Esophagus mucosa (tissue), 1 donor: ENCODE data around the gene TFDP2. TPM values are rescaled to one million over a fixed set of nuclear protein-coding genes. Genes with fewer than 3 reads are reported as not detected.
A peak's percentile ranks its signal among the peaks of the same experiment; 100 is the strongest.
"Not testable (repeated sequence)": the region's sequence is repeated elsewhere in the genome, so short reads cannot be mapped to it uniquely, and the experiment has no call there.

Source experiments
- ATAC-seq: fragments of 200-7000 bp; cut with Tn5 transposase; one replicate; pipeline ENCODE4 v1.9.1; 2020
- total RNA-seq: library from RNA; stranded (reverse); gene quantifications from one replicate; pipeline ENCODE4 v1.2.4, GENCODE V29; 2023
- donor health status: DM: yes; HTN: yes; CAD: no.

The TFDP2 gene
- total RNA-seq, 1 donor from 2014 or later, result 20.8 TPM

DNA sequence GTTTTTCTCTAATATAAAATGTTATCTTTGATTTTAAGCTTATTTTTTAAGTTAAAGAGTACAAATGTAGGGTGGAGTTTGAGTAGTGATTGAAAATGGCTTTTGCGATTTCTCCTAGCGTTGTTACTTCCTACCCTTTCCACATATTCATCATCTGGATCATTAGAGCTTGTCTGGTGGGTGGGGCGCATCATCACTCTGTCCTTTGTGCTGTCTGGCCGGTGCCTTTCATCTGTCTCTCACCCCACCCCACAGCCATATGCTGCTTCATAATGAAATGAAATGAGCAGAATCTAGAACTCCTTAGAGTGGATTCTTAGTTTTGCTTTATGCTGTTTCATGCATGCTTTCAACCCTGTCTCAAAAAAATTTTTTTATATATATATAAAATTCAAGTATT lies 228.6 kb downstream of the TFDP2 start:
- no peak for ATAC-seq

DNA sequence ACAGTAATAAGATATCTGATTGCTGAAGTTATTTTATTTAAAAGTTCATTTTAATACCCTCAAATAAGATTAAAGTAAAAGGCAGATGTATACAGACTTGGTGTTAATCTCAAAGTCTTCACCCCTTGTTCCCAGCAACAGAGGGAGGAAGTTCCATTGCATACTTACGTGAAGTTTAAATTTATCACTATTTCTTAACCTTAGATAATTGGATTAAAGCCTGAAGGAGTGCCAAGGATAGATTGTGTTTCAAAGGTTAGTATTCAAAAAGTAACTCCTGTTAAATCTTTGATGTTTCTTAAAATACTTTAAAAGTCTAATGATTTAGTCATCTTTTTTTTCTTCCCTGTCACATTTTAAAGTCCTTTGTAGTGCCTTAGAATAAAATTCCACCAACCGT lies 233.6 kb downstream of the TFDP2 start:
- no peak for ATAC-seq

- no peak for ATAC-seq
Measured at GRCh38 chr3:141915016-141915415, 234.3 kb downstream of the TFDP2 start.

- ATAC-seq, result no peak
Measured at GRCh38 chr3:141914311-141914710, 235.0 kb downstream of the TFDP2 start.

DNA sequence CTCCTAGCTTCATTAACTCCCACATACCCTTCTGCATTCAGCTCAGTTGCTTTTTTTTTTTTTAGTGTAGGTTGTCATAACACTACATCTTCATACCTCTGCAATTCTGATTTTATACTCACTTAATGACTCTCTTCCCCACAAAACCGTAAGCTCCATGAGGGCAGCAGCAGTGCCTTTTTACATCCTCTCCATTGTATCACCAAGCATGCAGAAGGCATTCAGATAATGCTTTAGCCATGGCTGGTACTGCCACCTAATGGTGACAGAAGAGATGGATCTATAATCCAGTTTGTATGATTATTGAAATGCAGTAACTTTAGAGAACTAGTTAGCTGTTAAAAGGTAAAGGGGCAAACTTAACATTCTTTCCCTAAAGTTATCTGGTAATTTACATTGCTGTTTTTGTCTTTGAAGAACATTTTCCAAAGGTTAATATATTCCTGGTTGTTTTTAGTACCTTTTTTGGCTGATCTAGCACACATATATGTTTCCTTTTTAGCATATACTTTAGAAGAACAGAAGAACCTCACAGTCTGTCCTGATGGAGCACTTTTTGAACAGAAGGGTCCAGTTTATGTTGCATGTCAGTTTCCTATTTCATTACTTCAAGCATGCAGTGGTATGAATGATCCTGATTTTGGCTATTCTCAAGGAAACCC lies 236.1 kb downstream of the TFDP2 start:
- ATAC-seq, result peak; percentile 84

GRCh38 chr3:141909986-141910385 lies 239.4 kb downstream of the TFDP2 start:
- not testable (repeated sequence) for ATAC-seq

- no peak for ATAC-seq
Measured at GRCh38 chr3:141909408-141909807, 239.9 kb downstream of the TFDP2 start.

GRCh38 chr3:141905129-141905528 lies 244.2 kb downstream of the TFDP2 start:
- ATAC-seq, result no peak

DNA sequence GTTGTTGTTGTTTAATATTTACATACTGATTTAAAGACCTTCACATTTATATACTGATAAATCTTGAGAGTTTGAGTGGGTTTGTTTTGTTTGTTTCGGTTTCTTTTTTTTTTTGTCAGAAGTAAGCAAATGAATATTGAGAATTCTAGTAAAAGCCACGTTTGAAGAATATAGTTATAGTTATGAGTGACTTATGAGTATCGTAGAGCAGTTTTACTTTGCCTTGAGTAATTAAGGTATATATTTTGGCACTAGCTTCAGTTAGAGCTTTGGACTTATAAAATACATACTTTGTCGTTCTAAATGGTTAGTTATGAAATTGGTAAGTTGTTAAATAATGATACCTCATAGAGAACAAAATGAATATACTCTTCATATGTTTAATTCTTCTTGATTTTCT lies 245.1 kb downstream of the TFDP2 start:
- no peak for ATAC-seq

DNA sequence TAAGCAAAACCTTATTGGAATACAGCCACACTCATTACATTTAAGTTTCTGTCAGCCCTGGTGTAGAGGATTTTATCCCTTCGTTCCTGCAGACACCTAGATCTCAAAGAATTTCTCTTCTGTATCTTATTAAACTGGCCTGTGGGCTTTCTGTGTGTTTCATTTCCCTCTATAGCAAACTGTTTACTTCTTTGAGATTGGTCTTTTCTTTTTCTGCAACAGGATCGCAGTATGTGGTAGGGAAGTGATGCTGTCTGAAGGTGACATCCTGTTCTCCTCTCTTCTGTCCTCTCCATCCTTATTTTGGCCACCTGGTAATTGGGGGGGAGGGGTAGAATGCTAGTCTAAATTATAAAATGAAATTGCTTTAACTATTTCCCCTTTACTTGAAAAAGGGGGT lies 247.4 kb downstream of the TFDP2 start:
- no peak for ATAC-seq

DNA sequence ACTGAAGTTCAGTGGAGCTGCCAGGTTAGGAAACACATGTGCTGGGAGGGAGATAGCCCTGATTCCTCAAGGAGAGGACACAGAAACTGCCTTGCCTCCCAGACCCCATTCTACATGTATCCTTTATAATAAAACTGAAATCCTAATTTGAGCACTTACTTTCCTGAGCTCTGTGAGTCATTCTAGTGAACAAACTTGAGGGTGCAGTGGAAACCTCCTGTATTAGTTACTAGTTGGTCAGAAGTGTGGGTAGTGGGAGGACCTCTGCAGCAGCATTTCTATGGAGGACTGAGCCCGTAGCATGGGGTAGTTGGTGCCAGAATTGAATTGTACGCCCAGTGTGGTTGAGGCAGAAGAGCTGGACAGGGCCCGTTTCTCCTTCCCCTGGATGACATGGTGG lies 249.0 kb downstream of the TFDP2 start:
- no peak for ATAC-seq

DNA sequence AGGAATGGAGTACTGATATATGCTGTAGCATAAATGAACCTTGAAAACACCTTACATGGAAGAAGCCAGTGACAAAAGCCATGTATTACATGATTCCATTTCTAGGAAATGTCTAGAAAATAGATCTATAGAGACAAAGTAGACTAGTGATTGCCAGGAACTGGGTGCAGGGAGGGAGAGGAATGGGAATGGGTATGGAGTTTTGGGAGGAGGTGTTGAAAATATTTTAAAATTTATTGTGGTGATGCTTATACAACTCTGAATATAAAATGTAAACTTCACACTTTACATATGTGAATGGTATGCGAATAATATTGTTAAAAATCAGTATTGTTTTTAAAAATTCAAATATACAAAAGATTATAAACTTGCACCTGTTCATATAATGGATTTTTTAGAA lies 250.4 kb downstream of the TFDP2 start:
- no peak for ATAC-seq

- ATAC-seq, result no peak
Measured at GRCh38 chr3:141895731-141896130, 253.6 kb downstream of the TFDP2 start.

- peak; percentile 89 for ATAC-seq
Measured at GRCh38 chr3:141894524-141895176, 254.7 kb downstream of the TFDP2 start.

Other genes with a start within 250 kb of the TFDP2 start
- 12.1 TPM for gene GK5, start 76.0 kb upstream of the TFDP2 start, total RNA-seq